Gastrocnemius medialis (tissue), 4 donors: ENCODE results near the gene ALOX5AP.

Experiments used
- CTCF ChIP-seq, 5 experiments: fragments of 450-650 bp in 3 of 5; fragments of 200-600 bp in 2 of 5; sonication (generic) in 2 of 5; IDR thresholded peaks in 4 of 5; conservative IDR thresholded peaks in 1 of 5; 1 replicate in 4 of 5; 2 replicates in 1 of 5; pipeline ENCODE4 v1.5.1; 2016 to 2019; ENCODE audit warnings: antibody characterized with exemption in 5 of 5, mild to moderate bottlenecking in 3 of 5, moderate library complexity in 3 of 5
- POLR2A ChIP-seq, 2 donors: fragments of 450-650 bp; IDR thresholded peaks; one replicate each; pipeline ENCODE4 v1.6.1; 2017; ENCODE audit warnings: antibody characterized with exemption in 2 of 2, mild to moderate bottlenecking in 2 of 2, moderate library complexity in 2 of 2

DNA sequence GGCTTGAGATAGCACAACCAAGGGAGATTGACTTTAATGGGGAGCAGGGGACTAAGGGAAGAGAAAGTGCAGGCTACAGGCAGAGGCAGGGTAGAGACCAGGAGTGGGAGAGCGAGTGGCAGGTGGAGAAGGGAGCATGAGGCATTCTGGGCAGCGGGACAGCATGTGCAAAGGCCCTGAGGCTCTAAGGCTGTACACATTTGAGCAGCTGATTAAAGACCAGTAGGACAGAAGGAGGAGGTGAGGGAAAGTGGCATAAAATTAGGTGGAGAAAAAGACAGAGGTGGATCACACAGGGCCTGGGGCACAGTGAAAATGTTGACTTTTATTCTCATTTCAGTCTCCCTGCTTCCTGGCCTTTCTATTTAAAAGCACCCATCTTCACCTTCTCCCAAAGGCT, 74.4 kb downstream of the ALOX5AP start:
- no peak for TF ChIP-seq CTCF (IDR thresholded peaks at IDR 0.05 in 4 of 5, conservative IDR thresholded peaks at IDR 0.05 in 1 of 5)
- TF ChIP-seq POLR2A (IDR thresholded peaks at IDR 0.05): no peak
